Hepatocyte (in vitro differentiated cells): ENCODE measurements around the gene SMIM10. TPM values are rescaled to one million over a fixed set of nuclear protein-coding genes. Genes with fewer than 3 reads are reported as not detected.
A peak's percentile ranks its signal among the peaks of the same experiment; 100 is the strongest.
"Not testable (repeated sequence)": the region's sequence is repeated elsewhere in the genome, so short reads cannot be mapped to it uniquely, and the experiment has no call there.

Source experiments
- DNase-seq: peaks from one replicate; pipeline ENCODE4 v3.0.0-alpha.2; 2016; ENCODE audit warnings: low spot score
- H2AFZ ChIP-seq: fragments of 200-600 bp; sonication (generic); 2 replicates; pipeline ENCODE4 v1.6.0; 2016; ENCODE audit warnings: antibody characterized with exemption, mild to moderate bottlenecking
- H3K27ac ChIP-seq: fragments of 200-600 bp; sonication (generic); 2 replicates; pipeline ENCODE4 v1.5.1; 2016; ENCODE audit warnings: mild to moderate bottlenecking
- H3K27me3 ChIP-seq: fragments of 200-600 bp; sonication (generic); 2 replicates; pipeline ENCODE4 v1.6.1; 2016
- H3K36me3 ChIP-seq: fragments of 200-600 bp; sonication (generic); replicated peaks from 2 replicates; pipeline ENCODE4 v1.5.1; 2016; ENCODE audit warnings: low read depth; ENCODE audit not compliant: insufficient read depth
- H3K4me1 ChIP-seq: fragments of 200-600 bp; sonication (generic); 2 replicates; pipeline ENCODE4 v1.5.1; 2016; ENCODE audit warnings: mild to moderate bottlenecking, moderate library complexity; ENCODE audit not compliant: insufficient read depth
- H3K4me2 ChIP-seq: fragments of 200-600 bp; sonication (generic); 2 replicates; pipeline ENCODE4 v1.6.0; 2016
- H3K4me3 ChIP-seq: fragments of 200-600 bp; sonication (generic); 2 replicates; pipeline ENCODE4 v1.5.1; 2016; ENCODE audit warnings: mild to moderate bottlenecking
- H3K79me2 ChIP-seq: fragments of 200-600 bp; sonication (generic); 2 replicates; pipeline ENCODE4 v1.6.0; 2017; ENCODE audit warnings: mild to moderate bottlenecking
- H3K9me2 ChIP-seq: fragments of 200-600 bp; sonication (generic); replicated peaks from 2 replicates; pipeline ENCODE4 v1.6.0; 2017; ENCODE audit warnings: mild to moderate bottlenecking; ENCODE audit not compliant: insufficient read depth
- H3K9me3 ChIP-seq: fragments of 200-600 bp; sonication (generic); 2 replicates; pipeline ENCODE4 v1.5.1; 2016; ENCODE audit warnings: low read depth, mild to moderate bottlenecking
- H4K20me1 ChIP-seq: fragments of 200-600 bp; sonication (generic); 2 replicates; pipeline ENCODE4 v1.6.0; 2016; ENCODE audit warnings: mild to moderate bottlenecking; ENCODE audit not compliant: insufficient read depth, poor library complexity, severe bottlenecking
- EZH2 ChIP-seq: fragments of 200-600 bp; sonication (generic); IDR thresholded peaks from 2 replicates; pipeline ENCODE4 v1.6.1; 2016; ENCODE audit warnings: antibody characterized with exemption, mild to moderate bottlenecking, borderline replicate concordance
- EZH2phosphoT487 ChIP-seq: fragments of 200-600 bp; sonication (generic); IDR thresholded peaks from one replicate; pipeline ENCODE4 v1.6.1; 2018; ENCODE audit warnings: antibody characterized with exemption, mild to moderate bottlenecking, low read depth, moderate library complexity; ENCODE audit not compliant: unreplicated experiment, severe bottlenecking
- WGBS: methylation state at CpG from one replicate; pipeline ENCODE4 v1.1.6; 2016; ENCODE audit warnings: low lambda C conversion rate; ENCODE audit errors: missing lambda C conversion rate; 5-methylcytosine and 5-hydroxymethylcytosine counted together
- polyA plus RNA-seq: library from polyadenylated mRNA; unstranded; fragments of >200 nt; fragmentation: Nextera tagmentation; extraction: Ambion mirVana; gene quantifications from 2 replicates; pipeline ENCODE4 v1.2.1, GENCODE V29; 2016
- total RNA-seq: library from RNA; depleted of rRNA; stranded (reverse); fragments of >200 nt; gene quantifications from 2 replicates; pipeline ENCODE4 v1.2.3, GENCODE V29; 2014
- TF ChIP-seq, protein P1 (sequence below): fragments of 200-600 bp; sonication (generic); IDR thresholded peaks from 2 replicates; pipeline ENCODE4 v1.5.1; 2016; ENCODE audit warnings: antibody characterized with exemption, mild to moderate bottlenecking; ENCODE audit not compliant: poor library complexity

Gene SMIM10
- total RNA-seq (3.2 and 4.4 TPM in 2 replicates), polyA plus RNA-seq (2.6 and 3.4 TPM in 2 replicates)

- H3K4me1 ChIP-seq: no peaks in the 10 kb centered on the region
- no peak within 1 kb of the TSS for H3K4me3 ChIP-seq
- peak within 1 kb of the TSS; percentile 73 for H3K4me2 ChIP-seq
- no peaks in the 10 kb centered on the region for H3K27me3 ChIP-seq
- WGBS: 57% methylated on average over 37 of the region's 45 CpGs
- no peak for TF ChIP-seq EZH2
- TF ChIP-seq EZH2phosphoT487: no peak
- TF ChIP-seq, protein P1, sequence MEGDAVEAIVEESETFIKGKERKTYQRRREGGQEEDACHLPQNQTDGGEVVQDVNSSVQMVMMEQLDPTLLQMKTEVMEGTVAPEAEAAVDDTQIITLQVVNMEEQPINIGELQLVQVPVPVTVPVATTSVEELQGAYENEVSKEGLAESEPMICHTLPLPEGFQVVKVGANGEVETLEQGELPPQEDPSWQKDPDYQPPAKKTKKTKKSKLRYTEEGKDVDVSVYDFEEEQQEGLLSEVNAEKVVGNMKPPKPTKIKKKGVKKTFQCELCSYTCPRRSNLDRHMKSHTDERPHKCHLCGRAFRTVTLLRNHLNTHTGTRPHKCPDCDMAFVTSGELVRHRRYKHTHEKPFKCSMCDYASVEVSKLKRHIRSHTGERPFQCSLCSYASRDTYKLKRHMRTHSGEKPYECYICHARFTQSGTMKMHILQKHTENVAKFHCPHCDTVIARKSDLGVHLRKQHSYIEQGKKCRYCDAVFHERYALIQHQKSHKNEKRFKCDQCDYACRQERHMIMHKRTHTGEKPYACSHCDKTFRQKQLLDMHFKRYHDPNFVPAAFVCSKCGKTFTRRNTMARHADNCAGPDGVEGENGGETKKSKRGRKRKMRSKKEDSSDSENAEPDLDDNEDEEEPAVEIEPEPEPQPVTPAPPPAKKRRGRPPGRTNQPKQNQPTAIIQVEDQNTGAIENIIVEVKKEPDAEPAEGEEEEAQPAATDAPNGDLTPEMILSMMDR: no peak
- peak within 1 kb of the TSS; percentile 35 for H2AFZ ChIP-seq
- H3K9me2 ChIP-seq: no peaks in the 10 kb centered on the region
- DNase-seq: peak; percentile 72
- no peaks in the 10 kb centered on the region for H3K9me3 ChIP-seq
- no peaks in the 10 kb centered on the region for H4K20me1 ChIP-seq
- no peaks in the 10 kb centered on the region for H3K79me2 ChIP-seq
- no peaks in the 10 kb centered on the region for H3K36me3 ChIP-seq
- H3K27ac ChIP-seq: peak within 1 kb of the TSS; percentile 32
Measured at GRCh38 chrX:134990801-134991481, at the start of gene SMIM10. Gene SMIM10 (plus strand): TSS chrX:134990991. CDS start chrX:134991096, 105 bp downstream.

DNA sequence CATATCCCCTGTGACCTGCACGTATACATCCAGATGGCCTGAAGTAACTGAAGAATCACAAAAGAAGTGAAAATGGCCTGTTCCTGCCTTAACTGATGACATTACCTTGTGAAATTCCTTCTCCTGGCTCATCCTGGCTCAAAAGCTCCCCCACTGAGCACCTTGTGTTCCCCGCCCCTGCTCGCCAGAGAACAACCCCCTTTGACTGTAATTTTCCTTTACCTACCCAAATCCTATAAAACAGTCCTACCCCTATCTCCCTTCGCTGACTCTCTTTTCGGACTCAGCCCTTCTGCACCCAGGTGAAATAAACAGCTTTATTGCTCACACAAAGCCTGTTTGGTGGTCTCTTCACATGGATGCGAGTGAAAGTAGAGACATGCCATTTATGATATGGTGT lies 44.4 kb upstream of the SMIM10 start:
- H2AFZ ChIP-seq, H3K4me2 ChIP-seq, H3K79me2 ChIP-seq, DNase-seq, H3K36me3 ChIP-seq, H3K4me3 ChIP-seq, H4K20me1 ChIP-seq, H3K27me3 ChIP-seq, H3K9me2 ChIP-seq, H3K9me3 ChIP-seq: not testable (repeated sequence)
- WGBS: 80% methylated on average over 6 of the region's 6 CpGs
- peak overlapping the region; percentile 67 for H3K27ac ChIP-seq
- H3K4me1 ChIP-seq: peaks cover 14% of the 10 kb centered on the region

DNA sequence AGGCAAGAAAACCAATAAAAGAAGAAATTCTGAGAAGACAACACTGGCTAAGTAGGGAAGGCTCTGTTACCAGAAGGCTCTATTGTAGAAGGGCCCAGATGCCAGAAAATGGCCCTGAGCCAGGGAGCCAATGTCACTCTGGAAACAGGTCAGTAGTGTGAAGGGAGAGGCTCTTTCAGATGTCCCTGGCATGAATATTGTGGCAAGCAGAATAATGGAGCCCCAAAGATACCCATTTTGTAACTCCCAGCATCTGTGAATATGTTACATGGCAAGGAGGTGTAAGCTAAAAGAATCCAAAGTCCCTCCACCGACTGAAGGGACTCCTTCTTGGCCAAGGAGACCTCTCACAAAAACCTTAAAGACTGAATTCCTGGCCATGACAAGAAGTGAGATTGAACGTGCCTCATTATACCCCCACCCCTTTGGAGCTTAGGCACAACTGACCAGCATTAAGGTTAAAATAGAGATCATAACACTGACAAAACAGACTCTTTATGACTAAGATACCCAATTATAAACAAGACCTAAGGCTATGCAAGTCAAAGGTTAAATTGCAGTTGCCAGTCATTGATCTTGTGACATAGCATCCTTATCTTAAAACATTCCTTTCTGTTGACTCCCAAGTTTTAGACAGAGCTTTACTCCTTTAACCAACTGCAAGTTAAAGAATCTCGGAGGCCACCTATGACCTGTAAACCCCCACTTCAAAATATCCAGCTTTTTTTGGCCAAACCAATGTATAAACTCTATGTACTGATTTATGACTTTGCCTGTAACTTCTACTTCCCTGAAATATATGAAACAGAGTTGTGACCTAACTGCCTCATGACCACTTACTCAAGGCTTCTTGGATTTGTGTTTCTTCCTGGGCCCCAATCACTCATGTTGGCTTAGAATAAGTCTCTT lies 42.2 kb upstream of the SMIM10 start:
- H4K20me1 ChIP-seq: no peaks in the 10 kb centered on the region
- no peaks in the 10 kb centered on the region for H3K9me2 ChIP-seq
- no peak overlapping the region for H2AFZ ChIP-seq
- H3K36me3 ChIP-seq: no peaks in the 10 kb centered on the region
- no peaks in the 10 kb centered on the region for H3K79me2 ChIP-seq
- H3K4me2 ChIP-seq: peak overlapping the region; percentile 23
- H3K4me1 ChIP-seq: peaks cover 14% of the 10 kb centered on the region
- no peaks in the 10 kb centered on the region for H3K9me3 ChIP-seq
- 27% methylated on average over 3 of the region's 3 CpGs for WGBS
- peak; percentile 52 for DNase-seq
- TF ChIP-seq EZH2 (no peak), EZH2phosphoT487 (no peak)
- TF ChIP-seq, protein P1: no peak
- peak overlapping the region; percentile 87 for H3K27ac ChIP-seq
- no peak overlapping the region for H3K4me3 ChIP-seq
- H3K27me3 ChIP-seq: no peaks in the 10 kb centered on the region

DNA sequence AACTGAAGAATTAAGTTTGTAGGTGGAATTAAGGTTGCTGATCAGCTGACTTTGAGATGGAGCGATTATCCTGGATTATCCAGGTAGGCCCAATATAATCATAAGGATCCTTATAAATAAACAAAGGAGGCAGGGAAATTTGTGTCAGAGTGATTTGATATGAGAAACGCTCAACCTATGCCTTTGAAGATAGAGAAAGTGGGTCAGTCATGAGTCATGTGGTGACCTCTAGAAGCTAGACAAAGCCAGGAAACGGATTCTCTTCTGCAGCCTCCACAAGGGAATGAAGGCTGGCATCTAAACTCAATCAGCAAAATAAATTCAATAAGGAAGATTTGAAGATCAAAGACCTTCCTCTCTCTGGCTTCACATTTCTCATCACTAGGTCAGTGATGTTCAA lies 41.5 kb upstream of the SMIM10 start:
- peaks cover 14% of the 10 kb centered on the region for H3K4me1 ChIP-seq
- no peak overlapping the region for H2AFZ ChIP-seq
- 33% methylated on average over 3 of the region's 3 CpGs for WGBS
- peak overlapping the region; percentile 87 for H3K27ac ChIP-seq
- H3K4me2 ChIP-seq: peak overlapping the region; percentile 23
- TF ChIP-seq EZH2 (no peak), EZH2phosphoT487 (no peak)
- peak; percentile 39 for DNase-seq
- H3K9me2 ChIP-seq: no peaks in the 10 kb centered on the region
- H3K27me3 ChIP-seq: no peaks in the 10 kb centered on the region
- no peaks in the 10 kb centered on the region for H3K9me3 ChIP-seq
- no peaks in the 10 kb centered on the region for H3K79me2 ChIP-seq
- H3K4me3 ChIP-seq: no peak overlapping the region
- no peaks in the 10 kb centered on the region for H4K20me1 ChIP-seq
- no peaks in the 10 kb centered on the region for H3K36me3 ChIP-seq
